ENCODE data around the gene ADGRV1.
A peak's percentile ranks its signal among the peaks of the same experiment; 100 is the strongest.

The ADGRV1 gene

DNA sequence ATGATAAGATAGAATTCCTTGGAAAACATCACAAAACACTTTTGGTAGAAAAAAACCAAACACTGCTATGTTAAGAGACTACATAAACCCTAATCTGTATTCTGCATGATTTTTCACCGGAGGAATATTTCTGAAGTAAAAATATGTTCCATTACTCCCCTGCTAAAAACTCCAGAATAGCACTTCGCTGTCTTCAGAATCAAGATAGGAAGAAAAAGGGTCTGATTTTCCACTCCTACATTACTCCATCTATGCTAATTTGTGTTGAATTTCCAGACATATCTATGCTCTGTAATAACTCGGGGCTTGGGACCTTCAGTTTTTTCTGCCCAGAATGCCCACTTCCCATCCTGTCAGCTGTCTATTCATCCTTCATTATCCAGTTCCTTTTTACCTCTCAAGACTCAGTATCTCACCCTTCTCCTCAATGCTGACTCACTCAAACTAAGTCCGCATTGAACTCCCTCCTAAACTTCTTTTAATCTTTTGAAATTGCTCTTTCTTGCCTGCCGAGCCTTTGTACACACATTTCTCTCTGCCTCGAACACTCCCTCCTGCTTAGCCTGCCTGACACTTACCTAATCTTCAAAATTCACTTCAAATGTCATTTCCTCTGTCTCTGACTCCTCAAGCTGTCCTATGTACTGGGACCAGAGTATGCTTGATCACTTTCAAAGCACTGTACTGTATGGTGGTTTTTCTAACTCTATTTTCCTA lies 653.6 kb downstream of the ADGRV1 start:
- Histone ChIP-seq H3K14ac (ENCODE audit: low read length) (no peak overlapping the region), H3K4me2 (ENCODE audit: low read length) (no peak overlapping the region), H3K27me3 (ENCODE audit: insufficient read depth, low read length) (no peaks in the 10 kb centered on the region), H3K4me3 (ENCODE audit: low read depth, low read length) (no peak overlapping the region), H3K18ac (ENCODE audit: low read length) (no peak overlapping the region), H4K8ac (ENCODE audit: low read depth, low read length) (no peak overlapping the region), H3K79me2 (ENCODE audit: control insufficient read depth, insufficient read depth, low read length, poor library complexity) (no peaks in the 10 kb centered on the region), H3K4me1 (ENCODE audit: control insufficient read depth in 1 of 2, insufficient read depth in 2 of 2, low read length in 2 of 2) (peaks cover 0 to 2% of the 10 kb centered on the region in 2 experiments), H4K91ac (ENCODE audit: low read depth, low read length) (no peak overlapping the region), H4K12ac (ENCODE audit: low read depth, low read length) (peak overlapping the region; percentile 24), H3K23ac (ENCODE audit: low read length) (no peak overlapping the region), H2BK5ac (ENCODE audit: low read depth, low read length, poor library complexity) (no peak overlapping the region), H2BK120ac (ENCODE audit: insufficient read depth, low read length, poor library complexity) (no peak overlapping the region), H2AK5ac (ENCODE audit: low read length) (no peak overlapping the region), H3K9ac (ENCODE audit: low read length) (no peak overlapping the region), H3K79me1 (ENCODE audit: low read length) (no peaks in the 10 kb centered on the region), H3K9me3 (ENCODE audit: insufficient read depth, low read depth, low read length) (no peaks in the 10 kb centered on the region), H3K4ac (ENCODE audit: low read depth, low read length) (no peak overlapping the region), H2BK12ac (ENCODE audit: low read length) (no peak overlapping the region), H2AFZ (ENCODE audit: insufficient read depth, low read length, poor library complexity) (no peak overlapping the region), H3K36me3 (ENCODE audit: control insufficient read depth in 1 of 2, insufficient read depth in 2 of 2, low read length in 2 of 2) (no peaks in the 10 kb centered on the region), H3K27ac (ENCODE audit: low read depth, low read length) (no peak overlapping the region)
- no CpG with 5 or more reads among the region's 6 CpGs for WGBS (ENCODE audit: extremely low coverage, insufficient coverage, insufficient read length)
- DNase-seq, result no peak

DNA sequence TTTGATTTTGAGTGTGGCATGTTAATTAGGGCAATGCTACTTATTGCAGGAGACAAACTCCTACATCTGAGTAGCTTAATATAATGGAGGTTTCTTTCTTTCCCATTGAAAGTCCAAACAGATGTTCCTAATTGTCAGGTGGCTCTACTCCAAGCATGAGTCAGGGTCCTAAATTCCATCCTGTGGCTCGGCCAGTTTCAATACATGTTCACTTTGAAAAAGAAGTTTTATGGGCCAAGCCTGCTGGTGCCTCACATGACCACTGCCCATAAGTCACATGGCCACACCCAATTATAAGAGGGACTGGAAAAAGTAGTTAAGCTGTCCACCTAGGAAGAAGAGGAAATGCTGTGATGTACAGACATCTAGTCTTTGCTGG lies 654.1 kb downstream of the ADGRV1 start:
- Histone ChIP-seq H3K4me2 (ENCODE audit: low read length) (no peak overlapping the region), H3K9me3 (ENCODE audit: insufficient read depth, low read depth, low read length) (no peaks in the 10 kb centered on the region), H3K9ac (ENCODE audit: low read length) (no peak overlapping the region), H2BK120ac (ENCODE audit: insufficient read depth, low read length, poor library complexity) (no peak overlapping the region), H3K27ac (ENCODE audit: low read depth, low read length) (no peak overlapping the region), H2BK12ac (ENCODE audit: low read length) (no peak overlapping the region), H3K14ac (ENCODE audit: low read length) (no peak overlapping the region), H3K79me1 (ENCODE audit: low read length) (no peaks in the 10 kb centered on the region), H2AFZ (ENCODE audit: insufficient read depth, low read length, poor library complexity) (peak overlapping the region; percentile 53), H3K4me1 (ENCODE audit: control insufficient read depth in 1 of 2, insufficient read depth in 2 of 2, low read length in 2 of 2) (peaks cover 0 to 2% of the 10 kb centered on the region in 2 experiments), H3K4me3 (ENCODE audit: low read depth, low read length) (no peak overlapping the region), H3K4ac (ENCODE audit: low read depth, low read length) (no peak overlapping the region), H4K12ac (ENCODE audit: low read depth, low read length) (no peak overlapping the region), H3K27me3 (ENCODE audit: insufficient read depth, low read length) (no peaks in the 10 kb centered on the region), H3K36me3 (ENCODE audit: control insufficient read depth in 1 of 2, insufficient read depth in 2 of 2, low read length in 2 of 2) (no peaks in the 10 kb centered on the region), H3K18ac (ENCODE audit: low read length) (no peak overlapping the region), H3K23ac (ENCODE audit: low read length) (no peak overlapping the region), H4K8ac (ENCODE audit: low read depth, low read length) (no peak overlapping the region), H2BK5ac (ENCODE audit: low read depth, low read length, poor library complexity) (no peak overlapping the region), H4K91ac (ENCODE audit: low read depth, low read length) (no peak overlapping the region), H3K79me2 (ENCODE audit: control insufficient read depth, insufficient read depth, low read length, poor library complexity) (no peaks in the 10 kb centered on the region), H2AK5ac (ENCODE audit: low read length) (no peak overlapping the region)
- no peak for DNase-seq
- no CpG with 5 or more reads among the region's 1 CpG for WGBS (ENCODE audit: extremely low coverage, insufficient coverage, insufficient read length)

Measured in trophoblast cell (in vitro differentiated cells and primary cell).